HEK293 (cell line): Measurements from ENCODE around the gene CAMK1G.

Experiments used
- CTCF ChIA-PET: fragments of 350-600 bp; formaldehyde crosslinking; extraction: SDS; loops from one replicate; lab custom pipeline; 2021; ENCODE audit warnings: antibody characterized with exemption; lab: Yijun Ruan, JAX
- POLR2A ChIA-PET: fragments of 300-600 bp; formaldehyde crosslinking; extraction: SDS; loops from one replicate; lab custom pipeline; 2020; ENCODE audit warnings: antibody characterized with exemption, inconsistent platforms; lab: Yijun Ruan, JAX
- H3K27ac ChIP-seq: fragments of 200-500 bp; sonication (Bioruptor generic); 2 replicates; pipeline ENCODE4 v1.5.1; 2014; ENCODE audit warnings: low read depth, low read length, control low read depth, inconsistent platforms; ENCODE audit errors: extremely low read depth
- H3K36me3 ChIP-seq, 2 experiments: fragments of 200-500 bp in 1 of 2; sonication (Bioruptor generic) in 1 of 2; 1 replicate in 1 of 2; 2 replicates in 1 of 2; pipeline ENCODE4 v1.5.1; 2014 to 2017; ENCODE audit warnings: inconsistent platforms in 2 of 2, low read length in 2 of 2; ENCODE audit not compliant: control insufficient read depth in 2 of 2, insufficient read depth in 1 of 2
- H3K4me1 ChIP-seq: fragments of 200-500 bp; sonication (Bioruptor generic); 2 replicates; pipeline ENCODE4 v1.5.1; 2014; ENCODE audit warnings: mild to moderate bottlenecking, low read length, inconsistent platforms; ENCODE audit not compliant: control insufficient read depth, insufficient read depth
- H3K4me3 ChIP-seq: 2 replicates; pipeline ENCODE4 v1.5.1; 2011; ENCODE audit warnings: low read depth, mild to moderate bottlenecking, control low read depth, low read length, moderate library complexity
- H3K9me3 ChIP-seq: fragments of 200-500 bp; sonication (Bioruptor generic); 2 replicates; pipeline ENCODE4 v1.5.1; 2014; ENCODE audit warnings: low read depth, low read length, inconsistent platforms; ENCODE audit not compliant: control insufficient read depth, insufficient read depth
- GLIS2 ChIP-seq: fragments of 450-650 bp; formaldehyde crosslinking; IDR thresholded peaks from 2 replicates; pipeline ENCODE4 v1.5.1; 2016; ENCODE audit warnings: missing biosample characterization, missing genetic modification characterization
- PRDM1 ChIP-seq: fragments of 450-650 bp; formaldehyde crosslinking; IDR thresholded peaks from 2 replicates; pipeline ENCODE4; 2016; ENCODE audit warnings: missing biosample characterization, missing genetic modification characterization
- PRDM2 ChIP-seq: fragments of 450-650 bp; formaldehyde crosslinking; IDR thresholded peaks from 2 replicates; pipeline ENCODE4 v1.5.1; 2016; ENCODE audit warnings: missing biosample characterization, missing genetic modification characterization, borderline replicate concordance
- ZBTB26 ChIP-seq: fragments of 450-650 bp; formaldehyde crosslinking; optimal IDR thresholded peaks from 2 replicates; pipeline ENCODE3; 2016; ENCODE audit warnings: missing biosample characterization, mild to moderate bottlenecking, missing genetic modification characterization
- ZBTB7A ChIP-seq: fragments of 450-650 bp; formaldehyde crosslinking; IDR thresholded peaks from 2 replicates; pipeline ENCODE4 v1.5.1; 2016; ENCODE audit warnings: low read depth, missing biosample characterization, missing genetic modification characterization
- ZNF112 ChIP-seq: fragments of 450-650 bp; formaldehyde crosslinking; IDR thresholded peaks from 2 replicates; pipeline ENCODE4 v1.5.0; 2017; ENCODE audit warnings: missing biosample characterization, missing genetic modification characterization
- ZNF146 ChIP-seq: fragments of 450-650 bp; formaldehyde crosslinking; IDR thresholded peaks from 2 replicates; pipeline ENCODE4 v1.5.1; 2016; ENCODE audit warnings: missing biosample characterization, missing genetic modification characterization
- ZNF184 ChIP-seq: fragments of 450-650 bp; IDR thresholded peaks from 2 replicates; pipeline ENCODE4 v1.5.1; 2018; ENCODE audit warnings: missing biosample characterization, mild to moderate bottlenecking, missing genetic modification characterization
- ZNF202 ChIP-seq: fragments of 450-650 bp; formaldehyde crosslinking; IDR thresholded peaks from 2 replicates; pipeline ENCODE4 v1.5.1; 2016; ENCODE audit warnings: missing biosample characterization, missing genetic modification characterization, borderline replicate concordance
- ZNF214 ChIP-seq: fragments of 450-650 bp; formaldehyde crosslinking; IDR thresholded peaks from 2 replicates; pipeline ENCODE4 v1.5.1; 2017; ENCODE audit warnings: missing biosample characterization, mild to moderate bottlenecking, missing genetic modification characterization, borderline replicate concordance
- ZNF292 ChIP-seq: fragments of 450-650 bp; formaldehyde crosslinking; IDR thresholded peaks from 2 replicates; pipeline ENCODE4 v1.5.1; 2016; ENCODE audit warnings: low read depth, missing biosample characterization, missing genetic modification characterization, borderline replicate concordance
- ZNF404 ChIP-seq: fragments of 450-650 bp; formaldehyde crosslinking; IDR thresholded peaks from 2 replicates; pipeline ENCODE4 v1.5.1; 2017; ENCODE audit warnings: missing biosample characterization, missing genetic modification characterization
- ZNF747 ChIP-seq: fragments of 450-650 bp; formaldehyde crosslinking; IDR thresholded peaks from 2 replicates; pipeline ENCODE4 v1.5.1; 2016; ENCODE audit warnings: missing biosample characterization, missing genetic modification characterization
- ZSCAN30 ChIP-seq: fragments of 450-650 bp; IDR thresholded peaks from 2 replicates; pipeline ENCODE4 v1.5.1; 2018; ENCODE audit warnings: missing biosample characterization, mild to moderate bottlenecking, missing genetic modification characterization, moderate library complexity
- TF ChIP-seq, protein P1 (sequence below): fragments of 450-650 bp; formaldehyde crosslinking; IDR thresholded peaks from 2 replicates; pipeline ENCODE4 v1.5.1; 2017; ENCODE audit warnings: missing biosample characterization, missing genetic modification characterization
- TF ChIP-seq, protein P2 (sequence below): fragments of 450-650 bp; formaldehyde crosslinking; IDR thresholded peaks from 2 replicates; pipeline ENCODE4 v1.5.1; 2016; ENCODE audit warnings: missing biosample characterization, missing genetic modification characterization

The CAMK1G gene

DNA sequence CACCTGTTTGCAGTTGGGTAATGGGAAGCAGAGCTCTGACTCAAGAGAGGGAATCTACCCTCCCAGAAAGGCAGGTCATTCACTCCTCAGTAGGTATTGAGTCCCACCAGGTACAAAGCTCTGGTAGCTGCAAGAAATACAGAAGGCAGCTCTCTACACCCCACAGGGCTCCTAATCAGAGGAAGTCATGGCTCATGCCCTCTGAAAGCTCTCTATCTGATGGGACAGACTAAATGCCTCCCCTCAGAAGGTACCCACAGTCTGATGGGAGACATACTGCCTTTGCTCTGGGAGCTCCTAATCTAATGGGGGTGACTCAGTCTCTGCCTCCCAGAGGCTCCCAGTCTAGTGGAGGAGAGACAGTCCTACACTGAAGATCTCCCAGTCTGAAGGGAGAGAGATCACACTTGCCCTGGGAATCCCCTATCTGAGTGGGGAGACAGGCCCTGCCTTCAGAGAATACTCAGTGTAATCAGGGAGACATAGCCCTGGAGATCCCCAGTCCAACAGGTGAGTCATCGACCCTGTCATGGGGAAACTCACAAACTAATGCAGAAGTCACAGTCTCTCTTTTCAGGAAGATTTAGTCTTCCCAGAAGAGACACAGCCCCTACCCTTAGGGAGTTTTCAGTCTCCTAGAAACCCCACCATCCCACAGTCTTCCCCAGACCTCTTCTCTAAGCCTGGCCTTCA lies 23.7 kb downstream of the CAMK1G start:
- TF ChIP-seq PRDM2 (tag by site-specific recombination) (no peak), ZNF184 (no peak), ZSCAN30 (tag by site-specific recombination) (no peak), ZNF112 (tag by site-specific recombination) (no peak), ZBTB7A (tag by site-specific recombination) (no peak), GLIS2 (tag by site-specific recombination) (no peak), ZBTB26 (tag by site-specific recombination) (no peak), ZNF146 (tag by site-specific recombination) (no peak), ZNF214 (tag by site-specific recombination) (no peak)
- TF ChIP-seq, protein P1, sequence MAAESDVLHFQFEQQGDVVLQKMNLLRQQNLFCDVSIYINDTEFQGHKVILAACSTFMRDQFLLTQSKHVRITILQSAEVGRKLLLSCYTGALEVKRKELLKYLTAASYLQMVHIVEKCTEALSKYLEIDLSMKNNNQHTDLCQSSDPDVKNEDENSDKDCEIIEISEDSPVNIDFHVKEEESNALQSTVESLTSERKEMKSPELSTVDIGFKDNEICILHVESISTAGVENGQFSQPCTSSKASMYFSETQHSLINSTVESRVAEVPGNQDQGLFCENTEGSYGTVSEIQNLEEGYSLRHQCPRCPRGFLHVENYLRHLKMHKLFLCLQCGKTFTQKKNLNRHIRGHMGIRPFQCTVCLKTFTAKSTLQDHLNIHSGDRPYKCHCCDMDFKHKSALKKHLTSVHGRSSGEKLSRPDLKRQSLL (tag by site-specific recombination), result no peak
- TF ChIP-seq, all 188 proteins: peak for 0
- Histone ChIP-seq H3K4me3 (no peak overlapping the region), H3K36me3 (no peaks in the 10 kb centered on the region), H3K4me1 (no peaks in the 10 kb centered on the region), H3K27ac (no peak overlapping the region), H3K9me3 (no peaks in the 10 kb centered on the region)
- CTCF ChIA-PET, result interaction anchor here (1.0 to 1.9 kb wide), 3 partner anchors 17 to 141 kb away, joined by 3 to 6 read pairs (median 4); no protein-coding TSS in a partner anchor
- POLR2A ChIA-PET, result interaction anchor here (0.7 kb wide), 1 partner anchor 80 kb away, joined by 3 read pairs; no protein-coding TSS in a partner anchor

DNA sequence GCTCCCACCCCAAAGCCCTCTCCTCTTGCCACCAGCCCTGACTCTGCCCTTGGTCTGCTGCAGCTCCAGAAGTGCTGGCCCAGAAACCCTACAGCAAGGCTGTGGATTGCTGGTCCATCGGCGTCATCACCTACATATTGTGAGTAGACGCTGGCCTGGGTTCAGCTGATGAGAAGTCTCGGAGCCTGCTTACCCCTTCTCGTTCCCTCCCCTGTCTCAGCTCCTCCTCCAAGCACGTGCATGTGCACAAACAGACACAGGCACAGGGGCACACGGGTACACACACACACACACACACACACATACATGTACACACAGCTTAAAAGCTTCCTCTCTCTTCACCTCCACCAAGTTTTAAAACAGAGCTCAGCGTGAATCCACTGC lies 24.3 kb downstream of the CAMK1G start:
- no peak overlapping the region for H3K27ac ChIP-seq
- CTCF ChIA-PET, result interaction anchor here (0.7 to 2.1 kb wide), 3 partner anchors 18 to 119 kb away, joined by 3 to 10 read pairs (median 6); no protein-coding TSS in a partner anchor
- no peak overlapping the region for H3K4me3 ChIP-seq
- H3K4me1 ChIP-seq, result no peaks in the 10 kb centered on the region
- no peaks in the 10 kb centered on the region for H3K9me3 ChIP-seq
- H3K36me3 ChIP-seq, result no peaks in the 10 kb centered on the region
- TF ChIP-seq, protein P2, sequence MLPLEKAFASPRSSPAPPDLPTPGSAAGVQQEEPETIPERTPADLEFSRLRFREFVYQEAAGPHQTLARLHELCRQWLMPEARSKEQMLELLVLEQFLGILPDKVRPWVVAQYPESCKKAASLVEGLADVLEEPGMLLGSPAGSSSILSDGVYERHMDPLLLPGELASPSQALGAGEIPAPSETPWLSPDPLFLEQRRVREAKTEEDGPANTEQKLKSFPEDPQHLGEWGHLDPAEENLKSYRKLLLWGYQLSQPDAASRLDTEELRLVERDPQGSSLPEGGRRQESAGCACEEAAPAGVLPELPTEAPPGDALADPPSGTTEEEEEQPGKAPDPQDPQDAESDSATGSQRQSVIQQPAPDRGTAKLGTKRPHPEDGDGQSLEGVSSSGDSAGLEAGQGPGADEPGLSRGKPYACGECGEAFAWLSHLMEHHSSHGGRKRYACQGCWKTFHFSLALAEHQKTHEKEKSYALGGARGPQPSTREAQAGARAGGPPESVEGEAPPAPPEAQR (tag by site-specific recombination), result no peak
- TF ChIP-seq ZNF747 (tag by site-specific recombination), result no peak
- TF ChIP-seq ZNF292 (tag by site-specific recombination), result no peak
- TF ChIP-seq ZNF404, result no peak
- TF ChIP-seq PRDM1 (tag by site-specific recombination), result no peak
- TF ChIP-seq ZNF202 (tag by site-specific recombination), result no peak
- TF ChIP-seq, all 188 proteins: peak for 0
- POLR2A ChIA-PET, result interaction anchor here (0.7 kb wide), 1 partner anchor 80 kb away, joined by 3 read pairs; no protein-coding TSS in a partner anchor
